Activated naive CD8-positive, alpha-beta T cell treated with anti-CD3 and anti-CD28 coated beads, Interleukin-2, amount 50 U/mL, for 24 hours (primary cell): ENCODE measurements around the gene TMBIM4.
"Not testable (repeated sequence)": the region's sequence is repeated elsewhere in the genome, so short reads cannot be mapped to it uniquely, and the experiment has no call there.

ENCODE experiments used
- ATAC-seq: fragments of 150-1000 bp; cut with Tn5 transposase; one replicate; pipeline ENCODE4 v1.10.0; 2021
- DNase-seq: peaks from one replicate; pipeline ENCODE4 v3.0.0; 2021
- H3K27ac Mint-ChIP-seq: one replicate; pipeline ENCODE4 v1.8.0; 2021; ENCODE audit warnings: mild to moderate bottlenecking, mixed read lengths
- H3K27me3 Mint-ChIP-seq: one replicate; pipeline ENCODE4 v1.8.0; 2021; ENCODE audit warnings: mixed read lengths
- H3K36me3 Mint-ChIP-seq: one replicate; pipeline ENCODE4 v1.8.0; 2021; ENCODE audit warnings: low read depth, mixed read lengths
- H3K4me1 Mint-ChIP-seq: one replicate; pipeline ENCODE4 v1.8.0; 2021; ENCODE audit warnings: mixed read lengths
- H3K4me3 Mint-ChIP-seq: one replicate; pipeline ENCODE4 v1.8.0; 2021; ENCODE audit warnings: mild to moderate bottlenecking, moderate library complexity, mixed read lengths
- H3K9me3 Mint-ChIP-seq: one replicate; pipeline ENCODE4 v1.8.0; 2021; ENCODE audit warnings: mixed read lengths

The TMBIM4 gene

DNA sequence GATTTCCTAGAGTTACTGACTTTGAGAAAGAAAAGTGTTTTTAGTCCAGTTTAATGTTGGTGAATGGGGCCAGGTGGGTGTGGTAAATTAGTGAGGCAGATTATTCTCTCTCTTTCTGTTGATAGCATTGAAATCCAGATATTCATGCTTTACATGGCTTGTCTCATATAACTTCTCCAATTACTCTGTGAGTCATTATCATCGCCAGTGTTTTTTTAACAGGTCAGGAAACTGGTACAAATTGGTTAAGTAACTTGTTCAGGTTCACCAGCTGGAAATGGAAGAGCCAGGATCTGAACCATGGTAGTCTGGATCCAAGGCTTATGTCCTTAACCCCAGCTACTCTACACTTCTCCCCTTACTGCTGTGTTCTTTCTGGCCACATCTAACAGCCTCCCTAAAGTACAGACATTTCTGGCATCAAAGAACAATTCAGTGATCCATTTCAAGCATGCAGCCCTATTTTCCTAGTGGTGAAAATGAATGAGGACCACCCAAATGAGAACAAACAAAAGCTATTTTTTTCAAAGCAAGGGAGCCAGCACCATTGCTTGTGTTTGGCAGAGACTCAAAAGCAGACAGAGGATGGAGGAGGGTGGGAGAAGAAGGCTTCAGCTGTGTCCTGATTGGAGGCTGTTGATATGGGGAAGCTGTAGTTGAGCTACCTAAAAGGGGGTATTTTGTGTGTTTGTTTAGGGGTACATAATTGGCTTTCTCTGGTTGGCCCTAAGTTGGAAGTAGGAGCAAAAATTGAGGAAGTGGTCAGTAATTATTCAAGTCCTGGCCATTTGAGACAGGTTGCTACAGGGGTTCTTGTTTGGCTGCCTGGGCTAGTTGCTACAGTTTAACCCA, 20.9 kb upstream of the TMBIM4 start:
- peaks cover 4% of the 10 kb centered on the region for H3K36me3 Mint-ChIP-seq
- DNase-seq (no peak), ATAC-seq (no peak)
- H3K9me3 Mint-ChIP-seq = no peaks in the 10 kb centered on the region
- H3K27ac Mint-ChIP-seq = no peak overlapping the region
- peaks cover 67% of the 10 kb centered on the region for H3K27me3 Mint-ChIP-seq
- peak overlapping the region; percentile 6 for H3K4me3 Mint-ChIP-seq
- peaks cover 13% of the 10 kb centered on the region for H3K4me1 Mint-ChIP-seq

- H3K9me3 Mint-ChIP-seq = peaks cover under 1% of the 10 kb centered on the region
- DNase-seq = no peak
- no peak for ATAC-seq
- peaks cover 4% of the 10 kb centered on the region for H3K36me3 Mint-ChIP-seq
- H3K27me3 Mint-ChIP-seq = peaks cover 62% of the 10 kb centered on the region
- H3K4me3 Mint-ChIP-seq = peak overlapping the region; percentile 62
- peaks cover 13% of the 10 kb centered on the region for H3K4me1 Mint-ChIP-seq
- no peak overlapping the region for H3K27ac Mint-ChIP-seq
These were observed 20.1 kb upstream of the TMBIM4 start for GRCh38 chr12:66189889-66190288.

DNA sequence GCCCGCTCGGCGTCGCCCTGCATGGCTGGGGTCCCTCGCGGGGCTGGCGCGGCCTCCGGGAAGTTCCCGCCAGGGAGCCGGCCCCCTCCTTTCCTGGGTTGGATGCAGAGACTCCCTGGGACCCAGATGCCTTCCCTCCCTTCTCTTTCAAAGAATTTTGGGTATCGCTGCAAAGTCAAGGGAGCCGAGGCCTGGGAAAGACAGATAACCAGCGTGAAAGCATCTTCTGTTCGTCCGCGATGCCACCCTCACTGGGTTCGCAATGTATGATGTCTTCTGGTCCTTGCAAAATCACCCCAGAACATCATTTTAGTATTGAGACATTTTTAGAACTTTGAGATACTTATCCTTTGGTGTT, 19.7 kb upstream of the TMBIM4 start:
- Mint-ChIP-seq H3K27me3 (peaks cover 65% of the 10 kb centered on the region), H3K4me3 (peak overlapping the region; percentile 62), H3K4me1 (peaks cover 13% of the 10 kb centered on the region), H3K27ac (no peak overlapping the region), H3K36me3 (peaks cover 4% of the 10 kb centered on the region), H3K9me3 (peaks cover 5% of the 10 kb centered on the region)
- ATAC-seq = no peak
- DNase-seq = no peak

- H3K4me3 Mint-ChIP-seq = peak within 1 kb of the TSS; percentile 66
- no peak within 1 kb of the TSS for H3K27ac Mint-ChIP-seq
- ATAC-seq = peak; percentile 81
- peaks cover 13% of the 10 kb centered on the region for H3K4me1 Mint-ChIP-seq
- H3K36me3 Mint-ChIP-seq = peaks cover 4% of the 10 kb centered on the region
- DNase-seq = peak; percentile 52
- H3K9me3 Mint-ChIP-seq = peaks cover 7% of the 10 kb centered on the region
- H3K27me3 Mint-ChIP-seq = peaks cover 65% of the 10 kb centered on the region
These were observed 19.0 kb upstream of the TMBIM4 start, which contains the start of gene IRAK3 for GRCh38 chr12:66188584-66189485. Gene IRAK3, plus strand, starts transcription at chr12:66189214. Its CDS starts 86 bp downstream, at chr12:66189300.

- Mint-ChIP-seq H3K27me3 (peaks cover 64% of the 10 kb centered on the region), H3K9me3 (peaks cover 7% of the 10 kb centered on the region), H3K36me3 (peaks cover 4% of the 10 kb centered on the region), H3K4me3 (no peak overlapping the region), H3K4me1 (peaks cover 13% of the 10 kb centered on the region), H3K27ac (no peak overlapping the region)
- no peak for DNase-seq
- ATAC-seq = no peak
These were observed 18.0 kb upstream of the TMBIM4 start for GRCh38 chr12:66187821-66188220.

GRCh38 chr12:66187036-66187435, 17.2 kb upstream of the TMBIM4 start:
- Mint-ChIP-seq H3K27ac (no peak overlapping the region), H3K27me3 (peaks cover 70% of the 10 kb centered on the region), H3K4me1 (peaks cover 13% of the 10 kb centered on the region), H3K4me3 (no peak overlapping the region), H3K9me3 (peaks cover 7% of the 10 kb centered on the region), H3K36me3 (peaks cover 4% of the 10 kb centered on the region)
- ATAC-seq = no peak
- DNase-seq = no peak

DNA sequence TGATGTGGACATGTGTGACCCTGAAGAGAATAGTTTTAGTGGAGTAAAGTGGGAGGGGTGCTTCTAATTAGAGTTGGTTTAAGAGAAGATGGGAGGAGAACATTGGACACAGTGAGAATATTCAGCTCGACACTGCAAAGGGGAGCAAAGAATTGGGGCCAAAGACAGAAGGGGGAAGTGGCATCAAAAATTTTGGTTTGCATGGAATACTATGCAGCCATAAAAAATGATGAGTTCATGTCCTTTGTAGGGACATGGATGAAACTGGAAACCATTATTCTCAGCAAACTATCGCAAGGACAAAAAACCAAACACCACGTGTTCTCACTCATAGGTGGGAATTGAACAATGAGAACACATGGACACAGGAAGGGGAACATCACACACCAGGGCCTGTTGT, 15.0 kb upstream of the TMBIM4 start:
- DNase-seq, H3K27ac Mint-ChIP-seq, ATAC-seq, H3K36me3 Mint-ChIP-seq, H3K4me1 Mint-ChIP-seq, H3K9me3 Mint-ChIP-seq, H3K4me3 Mint-ChIP-seq: not testable (repeated sequence)
- peaks cover 53% of the 10 kb centered on the region for H3K27me3 Mint-ChIP-seq

GRCh38 chr12:66182956-66183355, 13.2 kb upstream of the TMBIM4 start:
- no peak overlapping the region for H3K27ac Mint-ChIP-seq
- DNase-seq (no peak), ATAC-seq (no peak)
- H3K9me3 Mint-ChIP-seq = peaks cover 7% of the 10 kb centered on the region
- peaks cover 45% of the 10 kb centered on the region for H3K27me3 Mint-ChIP-seq
- H3K4me1 Mint-ChIP-seq = peaks cover 2% of the 10 kb centered on the region
- peaks cover 4% of the 10 kb centered on the region for H3K36me3 Mint-ChIP-seq
- no peak overlapping the region for H3K4me3 Mint-ChIP-seq

DNA sequence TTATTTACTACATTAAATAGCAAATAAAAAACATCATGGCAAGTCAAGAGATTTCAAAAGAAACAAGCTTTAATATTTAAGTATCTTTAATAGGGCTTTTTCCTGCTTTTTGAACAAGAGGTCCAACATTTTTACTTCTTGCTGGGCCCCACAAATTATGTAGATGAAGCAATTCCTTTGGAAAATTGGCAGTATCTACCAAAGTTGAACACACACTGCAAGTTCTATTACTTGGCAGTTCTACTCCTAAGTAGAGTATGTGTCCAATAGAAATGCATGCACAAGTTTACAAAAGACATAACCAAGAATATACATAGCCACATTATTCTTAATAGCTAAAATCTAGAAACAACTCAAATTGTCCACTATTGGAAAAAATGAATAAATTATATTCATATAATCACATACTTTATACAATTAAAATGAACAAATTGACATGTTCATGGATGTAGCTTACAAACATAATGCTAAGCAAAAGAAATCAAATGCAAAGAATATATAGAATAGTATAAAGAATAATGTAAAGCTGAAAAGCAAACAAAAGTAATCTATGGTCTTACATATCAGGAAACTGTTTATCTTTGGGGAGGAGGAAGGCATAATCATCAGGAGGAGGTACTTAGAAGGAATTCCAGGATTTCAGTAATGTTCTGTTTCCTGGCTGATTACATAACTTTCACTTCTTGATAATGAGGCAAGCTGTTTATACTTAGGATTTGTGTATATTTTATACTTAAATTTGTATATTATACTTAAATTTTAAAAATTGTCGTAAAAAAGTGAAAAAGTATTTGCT, 6.5 kb upstream of the TMBIM4 start:
- no peak for ATAC-seq
- no peaks in the 10 kb centered on the region for H3K9me3 Mint-ChIP-seq
- no peak overlapping the region for H3K4me3 Mint-ChIP-seq

DNA sequence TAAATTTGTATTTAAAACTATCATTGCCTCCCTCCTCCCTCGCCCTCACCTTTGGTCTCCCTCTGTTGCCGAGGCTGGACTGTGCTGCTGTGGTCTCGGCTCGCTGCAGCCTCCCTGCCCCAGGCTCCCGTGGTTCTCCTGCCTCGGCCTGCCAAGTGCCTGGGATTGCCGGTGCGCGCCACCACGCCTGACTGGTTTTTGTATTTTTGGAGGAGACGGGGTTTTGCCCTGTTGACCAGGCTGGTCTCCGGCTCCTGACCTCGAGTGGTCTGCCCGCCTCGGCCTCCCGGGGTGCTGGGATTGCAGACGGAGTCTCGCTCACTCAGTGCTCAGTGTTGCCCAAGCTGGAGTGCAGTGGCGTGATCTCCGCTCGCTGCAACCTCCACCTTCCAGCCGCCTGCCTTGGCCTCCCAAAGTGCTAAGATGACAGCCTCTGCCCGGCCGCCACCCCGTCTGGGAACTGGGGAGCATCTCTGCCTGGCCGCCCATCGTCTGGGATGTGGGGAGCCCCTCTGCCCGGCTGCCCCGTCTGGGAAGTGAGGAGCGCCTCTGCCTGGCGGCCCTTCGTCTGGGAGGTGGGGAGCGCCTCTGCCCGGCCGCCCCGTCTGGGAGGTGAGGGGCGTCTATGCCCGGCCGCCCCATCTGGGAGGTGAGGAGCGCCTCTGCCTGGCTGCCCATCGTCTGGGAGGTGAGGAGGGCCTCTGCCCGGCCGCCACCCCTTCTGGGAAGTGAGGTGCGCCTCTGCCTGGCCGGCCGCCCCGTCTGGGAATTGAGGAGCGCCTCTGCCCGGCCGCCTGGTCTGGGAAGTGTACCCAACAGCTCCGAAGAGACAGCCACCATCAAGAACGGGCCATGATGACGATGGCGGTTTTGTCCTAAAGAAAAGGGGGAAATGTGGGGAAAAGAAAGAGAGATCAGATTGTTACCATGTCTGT, 4.9 kb upstream of the TMBIM4 start:
- H3K36me3 Mint-ChIP-seq, DNase-seq, H3K27ac Mint-ChIP-seq, H3K9me3 Mint-ChIP-seq, ATAC-seq, H3K4me3 Mint-ChIP-seq: not testable (repeated sequence)
- peaks cover 12% of the 10 kb centered on the region for H3K4me1 Mint-ChIP-seq
- H3K27me3 Mint-ChIP-seq = peaks cover 11% of the 10 kb centered on the region

More for the DNA sequence above, 6.5 kb upstream of the TMBIM4 start:
- H3K4me1 Mint-ChIP-seq = no peaks in the 10 kb centered on the region
- peaks cover 13% of the 10 kb centered on the region for H3K27me3 Mint-ChIP-seq
- no peak overlapping the region for H3K27ac Mint-ChIP-seq
- DNase-seq = no peak
- H3K36me3 Mint-ChIP-seq = no peaks in the 10 kb centered on the region

DNA sequence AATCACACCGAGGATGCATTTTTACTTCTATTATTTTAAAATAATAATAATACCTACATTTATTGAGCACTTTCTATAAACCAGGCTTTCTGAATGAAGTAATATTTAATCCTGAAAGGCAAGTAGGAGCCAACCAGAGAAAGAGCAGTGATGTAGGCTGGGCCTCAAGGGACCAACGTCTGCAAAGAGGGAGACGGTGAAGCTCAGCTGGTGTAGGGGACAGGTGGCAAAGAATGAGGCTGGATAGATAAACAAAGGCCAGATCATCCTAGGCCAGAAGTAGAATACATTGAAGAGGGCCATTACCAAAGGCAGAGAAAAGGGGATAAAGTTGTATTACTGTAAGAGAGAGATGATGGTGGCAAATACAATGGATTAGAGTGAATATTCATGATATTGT, 810 bp upstream of the TMBIM4 start:
- Mint-ChIP-seq H3K27ac (peak overlapping the region; percentile 99), H3K9me3 (peaks cover 5% of the 10 kb centered on the region), H3K4me3 (peak overlapping the region; percentile 96), H3K36me3 (peaks cover 24% of the 10 kb centered on the region), H3K4me1 (peaks cover 44% of the 10 kb centered on the region), H3K27me3 (no peaks in the 10 kb centered on the region)
- DNase-seq = no peak
- ATAC-seq = no peak

- Mint-ChIP-seq H3K27ac (peak overlapping the region; percentile 99), H3K4me1 (peaks cover 65% of the 10 kb centered on the region), H3K27me3 (no peaks in the 10 kb centered on the region), H3K9me3 (peaks cover 20% of the 10 kb centered on the region), H3K36me3 (peaks cover 43% of the 10 kb centered on the region), H3K4me3 (peak overlapping the region; percentile 96)
- no peak for DNase-seq
- no peak for ATAC-seq
These were observed 1.4 kb downstream of the TMBIM4 start for GRCh38 chr12:66168410-66168809.

- DNase-seq (no peak), ATAC-seq (no peak)
- Mint-ChIP-seq H3K4me1 (peaks cover 77% of the 10 kb centered on the region), H3K4me3 (no peak overlapping the region), H3K27me3 (no peaks in the 10 kb centered on the region), H3K27ac (no peak overlapping the region), H3K36me3 (peaks cover 55% of the 10 kb centered on the region), H3K9me3 (peaks cover 20% of the 10 kb centered on the region)
These were observed 3.2 kb downstream of the TMBIM4 start for GRCh38 chr12:66166561-66166960.
